Measurements from ENCODE around the gene TSN. TPM values are rescaled to one million over a fixed set of nuclear protein-coding genes. Genes with fewer than 3 reads are reported as not detected.
"Not testable (repeated sequence)": the region's sequence is repeated elsewhere in the genome, so short reads cannot be mapped to it uniquely, and the experiment has no call there.

The TSN gene
- total RNA-seq, 1 experiment from 2014 or later: 102 TPM

- no peaks in the 10 kb centered on the region for H3K9me3 ChIP-seq (ENCODE audit: control insufficient read depth, low read depth, low read length)
- H4K91ac ChIP-seq (ENCODE audit: insufficient read length, low read depth, low read length): no peak overlapping the region
- no peaks in the 10 kb centered on the region for H3K9me3 Mint-ChIP-seq
- peaks cover 3% of the 10 kb centered on the region; the same call in 1 of the 2 replicates for H3K27me3 Mint-ChIP-seq (ENCODE audit: low read depth)
- no peak overlapping the region for H3T11ph ChIP-seq (ENCODE audit: low read length)
- H3K4me1 Mint-ChIP-seq: peaks cover 18 to 21% of the 10 kb centered on the region in 2 experiments
- no peak for TF ChIP-seq CTCF (conservative IDR thresholded peaks at IDR 0.05)
- H3K18ac ChIP-seq (ENCODE audit: insufficient read length, low read depth, low read length): no peak overlapping the region
- no peak overlapping the region for H3K56ac ChIP-seq (ENCODE audit: insufficient read length, low read depth, low read length)
- no peak overlapping the region for H2BK20ac ChIP-seq (ENCODE audit: low read depth, low read length, poor library complexity, severe bottlenecking)
- H3K4me2 ChIP-seq (ENCODE audit: insufficient read depth, insufficient read length, low read length): no peak overlapping the region
- peak overlapping the region in 2 of 3 experiments; percentile 42 to 59; a peak in 3 of 7 replicates for H3K27ac Mint-ChIP-seq
- DNase-seq: no peak
- H4K5ac ChIP-seq (ENCODE audit: insufficient read length, low read depth, low read length): no peak overlapping the region
- no peaks in the 10 kb centered on the region for H3K36me3 Mint-ChIP-seq (ENCODE audit: insufficient read depth in 1 of 3, low read depth in 3 of 3)
- H2BK15ac ChIP-seq (ENCODE audit: low read depth, low read length): 0 out of 2 replicates have a peak overlapping the region, but pooled peaks have one; percentile 71
- H3K27me3 ChIP-seq (ENCODE audit: insufficient read depth, low read length): no peaks in the 10 kb centered on the region
- H3K9ac ChIP-seq (ENCODE audit: extremely low read depth, insufficient read length, low read length): no peak overlapping the region
- no peak overlapping the region for H3K27ac ChIP-seq (ENCODE audit: insufficient read length, low read depth, low read length)
- no peaks in the 10 kb centered on the region for H3K23me2 ChIP-seq (ENCODE audit: insufficient read length, low read depth, low read length, poor library complexity, severe bottlenecking)
- H3K23ac ChIP-seq (ENCODE audit: insufficient read length, low read depth, low read length): no peak overlapping the region
- no peak overlapping the region for H2BK12ac ChIP-seq (ENCODE audit: insufficient read length, low read depth, low read length)
- H4K20me1 ChIP-seq (ENCODE audit: control insufficient read depth, insufficient read depth, insufficient read length): no peaks in the 10 kb centered on the region
- H2BK120ac ChIP-seq (ENCODE audit: low read depth, low read length, poor library complexity, severe bottlenecking): no peak overlapping the region
- no peak overlapping the region for H3K4ac ChIP-seq (ENCODE audit: low read depth, low read length)
- H2AK5ac ChIP-seq (ENCODE audit: insufficient read length, low read length): no peak overlapping the region
- H2BK5ac ChIP-seq (ENCODE audit: insufficient read length, low read length): no peak overlapping the region
- no peaks in the 10 kb centered on the region for H3K79me1 ChIP-seq (ENCODE audit: insufficient read depth, low read depth, low read length, poor library complexity, severe bottlenecking)
- H3K79me2 ChIP-seq (ENCODE audit: insufficient read depth, low read length): no peaks in the 10 kb centered on the region
- no peak overlapping the region for H3K4me3 Mint-ChIP-seq
- WGBS (ENCODE audit: extremely low coverage, insufficient read length, low lambda C conversion rate): no CpG with 5 or more reads among the region's 7 CpGs
- H2AFZ ChIP-seq (ENCODE audit: low read length): no peak overlapping the region
- no peak overlapping the region for H3K14ac ChIP-seq (ENCODE audit: insufficient read depth, low read length)
- H3K4me1 ChIP-seq (ENCODE audit: insufficient read depth, low read length): no peaks in the 10 kb centered on the region; the same call in 1 of the 2 replicates
- H4K8ac ChIP-seq (replicated peaks; ENCODE audit: insufficient read length, low read depth, low read length): no peak overlapping the region
Observed at GRCh38 chr2:121710470-121711170, 44.8 kb upstream of the TSN start.

- not testable (repeated sequence) for H3K4ac ChIP-seq (ENCODE audit: low read depth, low read length); H3K27me3 ChIP-seq (ENCODE audit: insufficient read depth, low read length); H4K91ac ChIP-seq (ENCODE audit: insufficient read length, low read depth, low read length); H3K14ac ChIP-seq (ENCODE audit: insufficient read depth, low read length); H3T11ph ChIP-seq (ENCODE audit: low read length); H2BK15ac ChIP-seq (ENCODE audit: low read depth, low read length); H3K9ac ChIP-seq (ENCODE audit: extremely low read depth, insufficient read length, low read length); H3K4me1 ChIP-seq (ENCODE audit: insufficient read depth, low read length); H4K5ac ChIP-seq (ENCODE audit: insufficient read length, low read depth, low read length); H3K4me2 ChIP-seq (ENCODE audit: insufficient read depth, insufficient read length, low read length); H2BK5ac ChIP-seq (ENCODE audit: insufficient read length, low read length); DNase-seq; H4K8ac ChIP-seq (replicated peaks; ENCODE audit: insufficient read length, low read depth, low read length); H3K79me1 ChIP-seq (ENCODE audit: insufficient read depth, low read depth, low read length, poor library complexity, severe bottlenecking); H3K9me3 Mint-ChIP-seq; H2AK5ac ChIP-seq (ENCODE audit: insufficient read length, low read length); H3K4me3 Mint-ChIP-seq; H2BK120ac ChIP-seq (ENCODE audit: low read depth, low read length, poor library complexity, severe bottlenecking); H3K56ac ChIP-seq (ENCODE audit: insufficient read length, low read depth, low read length); H3K36me3 Mint-ChIP-seq (ENCODE audit: insufficient read depth in 1 of 3, low read depth in 3 of 3); H4K20me1 ChIP-seq (ENCODE audit: control insufficient read depth, insufficient read depth, insufficient read length); H3K23ac ChIP-seq (ENCODE audit: insufficient read length, low read depth, low read length); H2BK20ac ChIP-seq (ENCODE audit: low read depth, low read length, poor library complexity, severe bottlenecking); H3K27ac Mint-ChIP-seq; H2AFZ ChIP-seq (ENCODE audit: low read length); H3K27ac ChIP-seq (ENCODE audit: insufficient read length, low read depth, low read length); H3K27me3 Mint-ChIP-seq (ENCODE audit: low read depth); H3K23me2 ChIP-seq (ENCODE audit: insufficient read length, low read depth, low read length, poor library complexity, severe bottlenecking); H3K79me2 ChIP-seq (ENCODE audit: insufficient read depth, low read length); H3K18ac ChIP-seq (ENCODE audit: insufficient read length, low read depth, low read length); H2BK12ac ChIP-seq (ENCODE audit: insufficient read length, low read depth, low read length); H3K9me3 ChIP-seq (ENCODE audit: control insufficient read depth, low read depth, low read length)
- peaks cover 18 to 21% of the 10 kb centered on the region in 2 experiments for H3K4me1 Mint-ChIP-seq
- WGBS (ENCODE audit: extremely low coverage, insufficient read length, low lambda C conversion rate): no CpG with 5 or more reads among the region's 3 CpGs
Observed at GRCh38 chr2:121711481-121711880, 44.0 kb upstream of the TSN start.
